Neural progenitor cell (in vitro differentiated cells): Measurements from ENCODE around the gene CCDC181.

Source experiments
- CTCF ChIP-seq: fragments of 200-600 bp; sonication (generic); IDR thresholded peaks from 2 replicates; pipeline ENCODE4 v1.5.1; 2017; ENCODE audit warnings: antibody characterized with exemption, mild to moderate bottlenecking
- EZH2phosphoT487 ChIP-seq: fragments of 200-600 bp; sonication (generic); IDR thresholded peaks from 2 replicates; pipeline ENCODE4 v1.6.1; 2017; ENCODE audit warnings: antibody characterized with exemption

- TF ChIP-seq CTCF (no peak), EZH2phosphoT487 (no peak)
Observed at GRCh38 chr1:169474302-169474995, 47.2 kb upstream of the CCDC181 start.
